Femur (tissue), 1 donor: ENCODE data around the gene SFTPB.
"Not testable (repeated sequence)": the region's sequence is repeated elsewhere in the genome, so short reads cannot be mapped to it uniquely, and the experiment has no call there.

Source experiments
- DNase-seq: peaks from one replicate; pipeline ENCODE4 v3.0.0-alpha.2; 2017

Gene SFTPB

DNA sequence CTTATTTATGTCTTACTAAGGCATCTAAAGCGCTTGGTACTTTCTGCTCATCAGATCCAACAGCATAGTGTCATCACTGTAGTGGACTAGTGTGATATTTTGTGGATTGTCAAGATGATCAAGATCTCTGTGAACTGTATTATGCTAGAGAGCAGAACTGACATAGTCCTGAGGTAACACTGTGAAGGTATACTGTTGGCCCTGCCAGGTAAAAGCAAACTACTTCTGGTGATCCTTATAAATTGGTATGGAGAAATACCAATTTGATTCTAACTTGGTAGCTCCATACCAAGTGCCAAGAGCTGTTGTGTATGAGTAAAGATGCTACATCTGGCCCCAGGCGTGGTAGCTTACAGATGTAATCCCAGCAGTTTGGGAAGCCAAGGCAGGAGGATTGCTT is 15.9 kb downstream of the SFTPB start:
- no peak for DNase-seq

DNA sequence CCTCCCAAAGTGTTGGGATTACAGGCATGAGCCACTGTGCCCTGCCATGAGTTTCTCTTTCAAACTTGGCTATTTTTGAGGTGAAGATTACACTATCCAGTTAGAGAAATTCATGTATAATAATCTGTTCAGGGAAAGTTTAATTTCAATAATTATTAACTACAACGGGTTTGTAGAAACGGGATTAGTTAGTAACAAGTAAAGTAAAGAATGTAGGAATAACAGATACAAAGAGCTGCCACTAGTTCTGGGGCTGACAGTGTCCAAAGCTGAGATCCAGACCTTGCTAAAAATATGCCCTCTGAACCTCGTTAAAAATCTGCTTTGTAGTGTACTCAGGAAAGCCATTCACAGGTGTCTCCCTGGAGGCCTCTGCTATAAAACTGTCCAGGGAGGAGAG is 16.9 kb downstream of the SFTPB start:
- no peak for DNase-seq

DNA sequence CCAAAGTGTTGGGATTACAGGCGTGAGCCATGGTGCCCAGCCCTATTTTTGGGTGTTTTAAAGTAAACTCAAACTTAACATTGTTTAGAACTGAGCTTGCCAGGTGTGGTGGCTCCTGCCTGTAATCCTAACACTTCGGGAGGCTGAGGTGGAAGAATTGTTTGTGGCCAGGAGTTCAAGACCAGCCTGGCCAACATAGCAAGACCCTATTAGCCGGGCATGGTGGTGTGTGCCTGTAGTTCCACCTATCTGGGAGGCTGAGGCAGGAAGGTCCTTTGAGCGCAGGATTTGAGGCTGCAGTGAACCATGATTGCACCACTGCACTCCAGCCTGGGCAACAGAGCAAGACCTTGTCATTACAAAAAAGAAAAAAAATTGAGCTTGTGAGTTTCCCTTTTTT is 17.5 kb downstream of the SFTPB start:
- DNase-seq, result no peak

DNA sequence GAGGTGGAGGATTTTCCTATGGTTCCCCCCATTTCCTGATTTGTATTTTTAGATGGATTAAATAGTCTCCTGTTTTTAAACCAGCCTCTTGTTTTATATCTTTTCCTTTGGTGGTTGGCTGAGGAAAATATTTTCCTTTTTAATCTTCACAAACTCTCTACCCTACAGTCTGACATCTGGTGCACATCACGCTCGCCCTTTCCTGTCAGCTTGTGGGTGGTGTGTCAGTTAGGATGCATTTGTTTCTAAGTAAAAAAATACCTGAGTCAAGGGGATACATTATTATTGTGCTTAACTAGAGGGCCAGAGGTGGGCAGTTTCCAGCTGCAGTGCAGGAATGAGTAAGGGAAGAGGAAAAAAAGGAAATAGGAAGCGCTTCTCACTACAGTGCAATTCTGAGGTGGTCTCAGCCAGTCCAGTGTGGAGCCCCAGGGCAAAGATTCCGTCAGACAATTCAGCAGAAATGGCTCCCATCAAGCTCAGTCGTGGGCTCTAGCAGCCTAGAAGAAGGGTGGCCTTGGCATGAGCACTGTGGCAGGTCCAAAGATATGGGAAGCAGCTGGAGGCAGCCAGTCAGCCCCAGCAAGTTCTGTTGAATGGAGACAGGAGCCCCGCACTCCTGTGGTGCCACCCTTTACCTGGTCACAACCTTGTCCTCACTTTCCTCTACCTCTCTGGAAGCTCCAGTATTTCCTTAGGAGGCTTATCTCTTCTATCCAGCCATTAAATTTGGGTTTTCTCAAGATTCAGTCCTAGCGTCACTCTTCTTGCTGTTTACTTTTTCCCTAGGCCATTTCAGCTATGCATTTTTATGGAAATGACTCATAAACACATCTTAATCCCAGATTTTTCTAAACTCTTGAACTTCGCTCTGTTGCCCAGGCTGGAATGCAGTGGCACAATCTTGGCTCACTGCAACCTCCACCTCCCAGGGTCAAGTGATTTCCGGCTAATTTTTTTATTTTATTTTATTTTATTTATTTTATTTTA is 18.5 kb downstream of the SFTPB start:
- DNase-seq, result no peak

DNA sequence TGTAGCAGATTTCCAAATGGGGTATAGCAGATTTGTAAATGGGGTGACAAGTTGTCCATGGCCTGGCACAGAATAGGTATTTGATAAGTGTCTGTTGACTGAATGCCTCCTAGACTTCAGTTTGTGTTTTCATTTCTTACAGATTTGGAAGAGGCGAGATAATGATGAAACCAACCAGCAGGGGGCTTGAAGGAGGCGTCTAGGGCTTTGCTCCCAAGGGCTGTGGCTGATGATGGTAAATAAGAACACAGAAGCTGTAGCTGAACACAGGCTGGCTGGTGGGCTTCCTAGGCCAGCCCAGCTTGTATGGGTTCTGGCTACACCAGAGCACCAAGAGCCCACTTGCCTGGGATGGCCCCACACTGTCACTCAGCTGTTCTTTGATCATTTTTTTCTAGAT is 19.4 kb downstream of the SFTPB start:
- DNase-seq, result no peak

DNA sequence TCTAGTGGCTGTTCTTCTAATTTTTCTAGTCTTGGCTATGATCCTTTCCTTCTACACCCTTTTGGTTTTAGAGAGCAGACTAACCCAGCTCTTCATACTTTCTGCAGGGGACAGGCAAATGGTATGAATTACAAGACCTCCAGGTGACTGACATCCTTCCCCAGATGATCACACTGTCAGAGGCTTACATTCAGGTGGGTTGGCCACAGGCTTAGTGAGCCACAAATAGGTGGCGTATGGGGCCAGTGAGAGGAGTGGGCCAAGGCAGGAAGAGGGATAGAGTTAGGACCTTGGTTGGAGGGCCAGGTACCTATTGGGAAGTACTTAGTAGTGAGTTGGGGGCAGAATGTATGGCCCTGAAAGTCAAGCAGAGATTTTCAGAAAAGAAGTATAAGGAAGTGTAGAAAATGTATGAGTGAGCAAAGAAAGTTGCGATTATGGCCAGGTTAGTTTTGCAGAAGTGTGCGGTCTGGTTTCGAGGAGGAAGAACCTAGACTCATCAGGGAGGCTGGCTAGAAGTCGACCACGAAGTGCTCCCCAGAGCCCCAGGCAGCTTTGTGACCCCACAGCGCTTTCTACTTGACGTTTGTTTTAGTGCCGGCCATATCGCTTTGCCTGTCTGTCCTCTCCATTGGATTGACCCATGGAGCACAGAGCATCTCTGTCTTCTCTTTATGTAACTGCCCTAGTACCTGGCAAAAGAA is 20.0 kb downstream of the SFTPB start:
- no peak for DNase-seq

DNA sequence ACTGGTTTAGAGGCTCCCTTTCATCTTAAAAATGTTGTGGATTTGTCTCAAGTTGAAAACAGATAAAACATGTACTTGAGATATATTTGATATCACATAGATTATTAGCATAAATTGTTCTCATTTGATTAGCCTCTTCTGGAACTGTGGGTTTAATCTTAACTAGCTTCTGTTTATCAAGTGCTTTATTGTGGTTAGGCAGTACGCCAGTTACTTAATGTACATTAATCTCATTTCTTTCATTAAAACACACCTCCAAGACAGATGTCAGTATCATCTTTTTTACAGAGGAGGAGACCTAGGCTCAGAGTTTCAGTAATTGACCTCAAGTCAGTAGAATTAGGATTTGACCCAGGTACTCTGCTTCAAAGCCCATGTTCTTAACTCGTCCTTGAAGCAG is 21.8 kb downstream of the SFTPB start:
- no peak for DNase-seq

DNA sequence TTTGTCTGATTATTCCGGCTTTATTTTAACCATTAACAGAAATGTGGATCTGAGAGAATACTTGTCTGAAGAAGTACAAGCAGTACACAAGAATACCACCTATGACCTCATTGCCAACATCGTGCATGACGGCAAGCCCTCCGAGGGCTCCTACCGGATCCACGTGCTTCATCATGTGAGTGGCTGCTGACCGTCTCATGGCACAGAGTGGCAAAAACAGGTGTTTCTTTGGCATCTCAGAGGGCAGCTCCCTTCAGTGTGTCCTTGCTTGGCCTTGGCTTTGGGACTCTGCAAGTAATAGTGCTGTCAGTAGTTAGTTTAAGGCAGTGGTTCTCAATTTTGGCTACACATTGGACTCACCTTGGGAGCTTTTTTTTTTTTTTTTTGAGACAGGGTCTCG is 23.1 kb downstream of the SFTPB start:
- DNase-seq, result no peak

DNA sequence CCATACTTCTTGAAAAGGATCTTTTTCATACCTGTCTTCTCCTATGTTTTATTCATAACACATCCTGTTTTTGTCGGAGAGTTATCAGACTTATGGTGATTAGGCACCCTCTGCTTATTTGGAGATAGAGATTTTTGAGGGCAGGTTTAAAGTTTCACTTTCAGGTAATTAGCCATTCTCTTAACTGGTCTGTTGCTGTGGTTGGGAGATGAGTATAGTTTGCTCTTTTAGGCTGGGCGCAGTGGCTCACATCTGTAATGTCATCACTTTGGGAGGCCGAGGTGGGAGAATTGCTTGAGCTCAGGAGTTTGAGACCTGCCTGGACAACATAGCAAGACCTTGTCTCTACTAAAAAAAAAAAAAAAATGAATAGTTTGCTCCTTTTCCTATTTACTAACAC is 25.3 kb downstream of the SFTPB start:
- DNase-seq, result no peak

DNA sequence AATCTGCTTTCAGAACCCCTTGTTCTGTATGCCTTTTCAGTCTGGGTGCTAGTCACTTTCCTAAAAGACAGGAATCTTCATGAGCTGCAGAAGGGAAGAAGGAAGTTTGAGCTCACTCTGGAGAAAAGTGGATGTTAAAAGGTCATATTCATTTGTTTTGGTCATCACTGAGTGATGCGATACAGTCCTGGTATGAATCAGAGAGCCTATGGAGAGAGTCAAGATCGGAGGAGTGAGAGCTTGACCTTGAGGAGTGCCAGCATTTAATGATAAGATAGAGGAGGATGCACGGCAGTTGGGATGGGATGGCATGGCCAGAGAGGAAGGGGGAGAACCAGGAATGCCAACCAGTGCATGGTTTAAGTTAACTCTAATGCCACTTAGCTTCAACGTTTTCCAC is 32.4 kb downstream of the SFTPB start:
- no peak for DNase-seq

DNA sequence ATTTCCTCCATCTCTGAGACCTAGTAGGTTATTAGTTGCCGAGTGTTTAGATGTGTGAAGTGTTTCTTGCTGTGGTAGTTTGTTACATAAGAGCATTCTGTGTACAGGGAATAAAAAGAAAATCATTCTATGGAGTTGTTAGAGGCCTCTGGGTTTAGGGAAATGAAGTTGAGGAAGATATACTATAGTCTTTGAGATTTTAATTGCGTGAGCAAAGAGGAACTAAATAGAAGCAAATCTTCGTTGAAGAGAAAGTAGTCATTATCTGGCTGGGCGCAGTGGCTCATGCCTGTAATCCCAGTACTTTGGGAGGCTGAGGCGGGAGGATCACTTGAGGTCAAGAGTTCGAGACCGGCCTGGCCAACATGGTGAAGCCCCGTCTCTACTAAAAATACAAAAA is 33.0 kb downstream of the SFTPB start:
- DNase-seq, result no peak

DNA sequence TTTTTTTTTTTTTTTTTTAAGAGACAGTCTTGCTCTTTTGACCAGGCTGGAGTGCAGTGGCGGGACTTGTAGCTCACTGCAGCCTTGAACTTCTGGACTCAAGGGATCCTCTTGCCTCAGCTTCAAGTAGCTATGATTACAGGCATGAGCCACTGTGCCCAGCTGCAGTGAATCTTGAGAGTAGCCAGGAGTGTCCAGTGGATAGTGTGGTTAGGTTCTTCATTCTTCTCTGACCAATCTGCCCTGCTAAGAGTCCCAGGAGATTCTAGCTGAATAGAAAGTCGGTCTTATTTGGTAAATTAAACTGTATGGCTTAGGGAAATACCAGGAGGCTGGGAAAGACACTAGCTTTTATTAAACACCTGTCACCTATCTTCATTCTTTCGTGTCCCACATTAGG is 36.7 kb downstream of the SFTPB start:
- DNase-seq, result no peak

DNA sequence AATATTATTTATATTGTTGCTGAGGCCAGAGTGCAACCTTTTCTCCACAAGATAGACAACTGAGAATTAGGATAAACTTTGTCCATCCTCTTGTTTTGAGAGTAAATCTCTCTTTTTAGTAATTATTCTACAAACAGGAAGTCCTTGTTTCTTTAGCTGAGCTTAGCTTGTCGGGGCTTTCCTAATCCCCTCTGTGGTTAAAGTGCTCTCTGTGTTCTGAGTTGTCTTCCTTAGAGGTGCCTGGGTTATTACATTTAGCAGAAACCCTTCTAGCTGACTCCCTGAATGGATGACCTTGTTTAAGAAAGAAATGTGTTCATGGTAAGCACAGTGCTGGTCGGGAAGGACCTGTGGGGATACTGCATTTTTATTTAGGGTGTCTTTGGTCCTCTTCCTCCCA is 39.3 kb downstream of the SFTPB start:
- DNase-seq, result no peak

DNA sequence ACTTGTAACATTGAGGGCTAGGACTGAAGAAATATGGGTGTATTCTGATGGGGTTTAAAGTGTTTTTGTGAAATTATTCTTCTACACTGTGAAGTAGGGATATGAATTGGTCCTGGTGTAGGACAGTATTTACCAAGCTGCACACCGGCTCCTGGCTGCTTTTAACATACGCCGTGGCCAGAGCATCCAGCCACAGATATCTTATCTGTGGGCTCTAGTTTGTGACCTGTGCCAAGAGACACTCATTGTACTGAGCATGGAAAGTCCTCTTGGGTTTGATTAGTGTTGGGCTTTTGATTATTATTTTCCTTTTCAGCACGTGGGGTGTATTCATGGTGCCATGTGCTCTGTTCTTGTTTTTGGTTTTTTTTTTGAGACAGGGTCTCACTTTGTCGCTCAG is 44.0 kb downstream of the SFTPB start:
- no peak for DNase-seq

DNA sequence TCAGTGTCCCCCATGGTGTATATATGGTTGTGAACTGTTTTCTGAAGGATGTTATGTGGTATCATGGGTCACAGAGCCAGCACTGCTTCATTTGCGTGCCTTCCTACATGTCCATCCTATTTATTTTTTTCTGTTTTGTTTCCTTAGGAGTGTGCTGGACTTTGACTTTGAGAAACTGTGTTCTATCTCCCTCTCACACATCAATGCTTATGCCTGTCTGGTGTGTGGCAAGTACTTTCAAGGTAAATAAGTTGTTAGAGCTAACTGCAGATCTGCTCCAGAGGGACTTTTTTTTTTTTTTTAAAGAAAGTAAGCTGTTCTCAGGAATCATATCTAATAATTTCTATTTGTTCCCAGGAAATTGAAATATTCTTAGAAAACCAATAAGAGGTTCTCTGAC is 46.7 kb downstream of the SFTPB start:
- no peak for DNase-seq

DNA sequence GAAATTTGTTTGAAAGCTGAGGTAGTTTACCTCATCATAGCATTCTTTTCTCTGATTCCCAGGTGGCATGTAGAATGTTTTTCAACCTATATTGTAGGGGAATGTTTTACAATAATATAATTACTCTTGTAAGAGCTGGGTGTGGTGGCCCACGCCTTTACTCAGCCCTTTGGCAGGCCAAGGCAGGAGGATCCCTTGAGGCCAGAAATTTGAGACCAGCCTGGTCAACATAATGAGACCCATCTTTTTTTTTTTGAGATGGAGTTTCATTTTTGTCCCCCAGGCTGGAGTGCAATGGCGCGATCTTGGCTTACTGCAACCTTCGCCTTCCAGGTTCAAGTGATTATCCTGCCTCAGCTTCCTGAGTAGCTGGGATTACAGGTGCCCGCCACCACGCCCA is 48.4 kb downstream of the SFTPB start:
- no peak for DNase-seq

DNA sequence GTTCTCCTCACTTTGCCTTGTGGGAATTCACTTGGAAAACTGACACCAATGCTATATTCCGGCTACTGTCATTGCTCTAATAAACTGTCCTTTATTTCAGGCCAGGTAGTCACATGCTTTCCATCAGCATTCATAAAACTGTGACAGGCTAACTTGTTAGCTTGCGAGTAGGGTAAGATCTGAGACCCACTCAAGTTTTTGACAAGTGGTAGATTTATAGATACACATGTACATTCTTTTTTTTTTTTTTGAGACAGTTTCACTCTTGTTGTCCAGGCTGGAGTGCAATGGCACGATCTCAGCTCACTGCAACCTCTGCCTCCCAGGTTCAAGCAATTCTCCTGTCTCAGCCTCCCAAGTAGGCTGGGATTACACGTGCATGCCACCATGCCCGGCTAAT is 50.3 kb downstream of the SFTPB start:
- not testable (repeated sequence) for DNase-seq

DNA sequence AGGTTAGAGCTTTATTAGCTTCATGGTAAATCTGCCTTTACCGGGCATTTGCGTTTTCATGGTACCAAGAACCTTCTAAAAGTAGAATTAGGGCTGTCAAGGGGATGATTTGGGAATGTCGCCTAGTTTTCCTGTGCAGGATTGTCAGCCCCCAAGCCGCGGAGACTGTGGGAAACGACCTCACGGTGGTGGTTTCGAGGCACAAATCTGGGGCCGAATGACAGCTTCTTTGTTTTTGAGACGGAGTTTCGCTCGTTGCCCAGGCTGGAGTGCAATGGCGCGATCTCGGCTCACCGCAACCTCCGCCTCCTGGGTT is 52.6 kb downstream of the SFTPB start:
- DNase-seq, result no peak

DNA sequence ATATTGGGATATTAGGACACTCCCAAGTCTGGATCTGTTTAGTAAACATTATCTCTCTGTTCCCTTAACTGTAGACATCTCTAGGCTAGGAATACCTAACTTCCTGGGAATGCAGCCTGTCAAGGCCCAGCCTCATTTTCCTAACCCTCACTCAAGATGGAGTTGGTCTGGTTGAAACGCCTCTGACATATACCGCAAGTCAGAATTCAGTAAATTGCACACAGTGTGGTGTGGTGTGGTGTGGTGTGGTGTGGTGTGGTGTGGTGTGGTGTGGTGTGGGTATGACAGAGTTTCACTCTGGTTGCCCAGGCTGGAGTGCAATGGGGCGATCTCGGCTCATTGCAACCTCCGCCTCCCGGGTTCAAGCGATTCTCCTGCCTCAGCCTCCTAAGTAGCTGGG is 53.2 kb downstream of the SFTPB start:
- not testable (repeated sequence) for DNase-seq

DNA sequence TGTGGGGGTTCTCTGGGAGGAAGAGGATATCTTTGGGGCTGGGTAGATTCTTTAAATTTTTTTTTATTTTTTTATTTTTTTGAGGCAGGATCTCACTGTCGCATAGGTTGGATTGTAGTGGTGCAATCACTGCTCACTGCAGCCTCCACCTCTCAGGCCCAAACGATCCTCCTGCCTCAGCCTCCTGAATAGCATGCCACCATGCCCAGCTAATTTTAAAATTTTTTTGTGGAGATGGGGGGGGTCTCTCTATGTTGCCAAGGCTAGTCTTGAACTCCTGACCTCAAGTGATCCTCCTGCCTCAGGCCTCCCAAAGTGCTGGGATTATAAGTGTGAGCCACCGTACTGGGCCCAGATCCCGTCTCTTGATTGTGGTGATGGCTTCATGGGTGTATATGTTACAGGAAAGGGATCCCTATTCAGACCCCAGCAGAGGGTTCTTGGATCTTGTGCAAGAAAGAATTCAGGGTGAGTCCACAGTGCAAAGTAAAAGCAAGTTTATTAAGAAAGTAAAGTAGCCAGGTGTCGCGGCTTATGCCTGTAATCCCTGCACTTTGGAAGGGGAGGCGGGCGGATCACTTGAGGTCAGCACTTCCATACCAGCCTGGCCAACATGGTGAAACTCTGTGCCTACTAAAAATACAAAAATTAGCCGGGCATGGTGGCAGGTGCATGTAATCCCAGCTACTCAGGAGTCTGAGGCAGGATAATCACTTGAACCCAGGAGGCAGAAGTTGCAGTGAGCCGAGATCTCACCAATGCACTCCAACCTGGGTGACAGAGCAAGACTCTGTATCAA is 54.1 kb downstream of the SFTPB start:
- no peak for DNase-seq

DNA sequence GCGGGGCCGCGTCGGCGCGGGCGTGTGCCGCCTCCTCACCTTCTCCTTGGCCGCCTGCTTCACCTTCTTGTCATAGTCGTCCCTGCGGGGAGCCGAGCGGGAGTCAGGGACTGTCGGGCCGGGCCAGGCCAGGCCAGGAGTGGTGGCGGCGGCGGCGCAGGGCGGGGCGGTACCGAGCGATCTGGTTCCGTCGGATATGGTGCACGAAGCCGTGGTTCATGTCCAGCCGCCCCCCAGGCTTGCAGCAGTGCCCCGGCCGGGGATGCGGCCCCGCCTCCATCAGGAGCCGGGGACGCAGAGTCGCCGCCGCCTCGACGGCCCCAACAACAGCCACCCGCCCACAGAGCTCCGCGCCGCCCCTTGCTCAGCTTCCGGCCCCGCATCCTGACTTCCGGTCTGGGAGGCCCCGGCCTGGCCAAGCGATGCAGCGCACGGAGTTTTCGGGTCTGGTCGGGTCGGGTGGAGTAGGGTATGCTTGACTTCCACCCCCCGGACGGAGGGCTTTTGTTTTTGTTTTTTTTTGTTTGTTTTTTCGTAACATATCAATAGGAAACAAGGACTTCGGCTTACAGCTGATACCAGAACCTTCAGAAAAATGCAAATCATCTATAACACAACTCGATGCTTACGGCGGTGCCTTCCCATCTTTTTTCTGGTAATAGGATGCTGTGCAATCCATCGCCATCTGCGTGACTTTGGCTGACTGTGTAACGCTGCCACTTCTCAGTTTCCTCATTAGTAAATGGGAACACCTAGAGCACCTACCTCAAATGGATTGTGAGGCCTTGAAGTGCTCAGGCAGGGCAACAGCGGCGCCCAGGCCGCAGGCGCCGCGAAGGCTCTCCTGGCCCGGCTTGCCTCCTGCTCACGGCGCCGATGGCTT is 56.1 kb downstream of the SFTPB start, which contains the start of gene C2orf68:
Gene C2orf68, minus strand, starts transcription at position 362 of the 883 bp plus-strand sequence. Its CDS starts 82 bp downstream, at position 280.
- peak; percentile 96 for DNase-seq

DNA sequence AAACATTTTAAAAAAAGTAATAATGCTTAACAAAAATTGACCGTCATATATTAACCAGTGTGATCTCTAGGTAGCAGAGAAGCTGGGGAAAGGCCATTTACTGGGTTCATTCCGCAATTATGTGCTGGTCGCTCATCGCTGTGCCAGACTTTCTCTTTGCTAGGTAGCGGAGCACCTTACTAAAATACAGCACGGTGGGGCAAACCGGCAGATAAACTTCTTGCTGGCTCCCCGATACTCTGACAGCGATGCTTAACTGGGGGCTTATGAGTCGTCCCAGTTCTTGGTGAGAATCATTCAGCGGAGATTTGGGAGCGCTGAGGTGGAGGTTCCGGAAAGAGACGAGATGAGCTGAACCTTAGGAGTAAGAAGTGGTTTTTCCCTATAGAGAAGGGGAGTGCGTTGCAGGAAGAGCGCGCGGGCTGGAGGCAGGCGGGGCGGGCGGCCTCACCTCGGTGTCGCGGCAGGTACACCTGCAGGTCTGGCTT is 56.7 kb downstream of the SFTPB start:
- no peak for DNase-seq
